H1 (cell line): ENCODE data around the gene FHOD1. TPM values are rescaled to one million over a fixed set of nuclear protein-coding genes. Genes with fewer than 3 reads are reported as not detected.

Experiments
- ATF3 ChIP-seq: IDR thresholded peaks from 2 replicates; pipeline ENCODE4 v1.6.1; 2011; ENCODE audit warnings: low read depth, mild to moderate bottlenecking, low read length; ENCODE audit not compliant: insufficient read depth
- BACH1 ChIP-seq: IDR thresholded peaks from 2 replicates; pipeline ENCODE4 v1.6.1; 2012; ENCODE audit warnings: low read length, improper control_type of control experiment
- BCL11A ChIP-seq, 2 experiments: IDR thresholded peaks; one replicate each; pipeline ENCODE4 v1.6.1; 2011; ENCODE audit warnings: low read depth in 2 of 2, low read length in 2 of 2, mild to moderate bottlenecking in 2 of 2
- CHD1 ChIP-seq: IDR thresholded peaks from 2 replicates; pipeline ENCODE4 v1.6.1; 2012; ENCODE audit warnings: low read depth, low read length, improper control_type of control experiment
- E2F6 ChIP-seq: IDR thresholded peaks from 2 replicates; pipeline ENCODE4 v1.6.1; 2012; ENCODE audit warnings: inconsistent platforms
- EP300 ChIP-seq, 2 experiments: IDR thresholded peaks; 1 replicate in 1 of 2; 2 replicates in 1 of 2; pipeline ENCODE4 v1.6.1; 2011 to 2012; ENCODE audit warnings: low read depth in 2 of 2, low read length in 2 of 2, mild to moderate bottlenecking in 2 of 2, borderline replicate concordance in 1 of 2, inconsistent platforms in 1 of 2, moderate library complexity in 1 of 2
- EZH2 ChIP-seq: fragments of 200-600 bp; sonication (generic); IDR thresholded peaks from 2 replicates; pipeline ENCODE4 v1.7.1; 2012; ENCODE audit warnings: low read depth, mild to moderate bottlenecking, moderate library complexity, low read length, inconsistent platforms; ENCODE audit not compliant: severe bottlenecking
- HDAC2 ChIP-seq, 2 experiments: fragments of 300-600 bp in 1 of 2; sonication (generic) in 1 of 2; IDR thresholded peaks; 2 replicates each; pipeline ENCODE4 v1.6.1; 2011 to 2012; ENCODE audit warnings: low read depth in 2 of 2, low read length in 2 of 2, mild to moderate bottlenecking in 2 of 2, moderate library complexity in 2 of 2, borderline replicate concordance in 1 of 2, inconsistent platforms in 1 of 2
- JUND ChIP-seq: IDR thresholded peaks from 2 replicates; pipeline ENCODE4 v1.6.1; 2011; ENCODE audit warnings: mild to moderate bottlenecking, improper control_type of control experiment, low read length
- MAX ChIP-seq: IDR thresholded peaks from 2 replicates; pipeline ENCODE4 v1.6.1; 2012; ENCODE audit warnings: inconsistent platforms
- NANOG ChIP-seq: IDR thresholded peaks from 2 replicates; pipeline ENCODE4 v1.6.1; 2011; ENCODE audit warnings: low read length, low read depth, mild to moderate bottlenecking, inconsistent platforms; ENCODE audit not compliant: insufficient read depth, poor library complexity, severe bottlenecking
- NRF1 ChIP-seq: IDR thresholded peaks from 2 replicates; pipeline ENCODE4 v1.6.1; 2011; ENCODE audit warnings: mild to moderate bottlenecking, low read depth, low read length, improper control_type of control experiment
- PHF8 ChIP-seq: fragments of 200-600 bp; sonication (generic); conservative IDR thresholded peaks from 2 replicates; pipeline ENCODE4 v1.7.1; 2012; ENCODE audit warnings: low read depth, mild to moderate bottlenecking, inconsistent platforms, low read length, moderate library complexity
- POLR2AphosphoS5 ChIP-seq: IDR thresholded peaks from 2 replicates; pipeline ENCODE4 v1.6.1; 2011; ENCODE audit warnings: low read depth, low read length
- RNF2 ChIP-seq: fragments of 200-900, 300-1000 bp; sonication (generic); IDR thresholded peaks from 2 replicates; pipeline ENCODE4 v1.7.1; 2016; ENCODE audit warnings: borderline replicate concordance, low read depth, mild to moderate bottlenecking, antibody characterized with exemption, low read length; ENCODE audit not compliant: poor library complexity, severe bottlenecking; ENCODE audit errors: missing control alignments
- SAP30 ChIP-seq: fragments of 300-600 bp; sonication (generic); IDR thresholded peaks from 2 replicates; pipeline ENCODE4 v1.7.1; 2012; ENCODE audit warnings: low read length, moderate library complexity, mild to moderate bottlenecking, inconsistent platforms; ENCODE audit not compliant: insufficient read depth, insufficient replicate concordance
- SIN3A ChIP-seq, 2 experiments: IDR thresholded peaks in 1 of 2; conservative IDR thresholded peaks in 1 of 2; 2 replicates each; pipeline ENCODE4 v1.6.1; 2011 to 2012; ENCODE audit warnings: low read length in 2 of 2, improper control_type of control experiment in 1 of 2, low read depth in 1 of 2, mild to moderate bottlenecking in 1 of 2
- SIX5 ChIP-seq: IDR thresholded peaks from 2 replicates; pipeline ENCODE4 v1.6.1; 2011; ENCODE audit warnings: mild to moderate bottlenecking, low read depth, low read length
- SRF ChIP-seq: IDR thresholded peaks from 2 replicates; pipeline ENCODE4 v1.6.1; 2011; ENCODE audit warnings: mild to moderate bottlenecking, low read depth, low read length, moderate library complexity
- SUZ12 ChIP-seq: fragments of 200-600 bp; sonication (generic); IDR thresholded peaks from 2 replicates; pipeline ENCODE4 v1.6.1; 2012; ENCODE audit warnings: mild to moderate bottlenecking, inconsistent platforms, low read length, moderate library complexity, mixed read lengths
- TEAD4 ChIP-seq: IDR thresholded peaks from 2 replicates; pipeline ENCODE4 v1.6.1; 2012; ENCODE audit warnings: low read depth, low read length, inconsistent platforms, mixed read lengths
- polyA plus RNA-seq, 7 experiments: library from polyadenylated mRNA; depleted of rRNA in 3 of 7; stranded (reverse) in 5 of 7; unstranded in 2 of 7; fragments of >200 nt in 5 of 7; fragments of 200-250 nt in 2 of 7; gene quantifications; 1 replicate in 5 of 7; 2 replicates in 1 of 7; 4 replicates in 1 of 7; pipeline versions ENCODE4 v1.2.1 to v1.2.3, GENCODE V29; 2011 to 2013; ENCODE audit warnings: missing spikeins in 2 of 7, mixed read lengths in 2 of 7
- total RNA-seq: library from RNA; stranded (reverse); fragmentation: NEBNext Ultra II Directional; extraction: Animal tissue kit (Norgen Biotek cat#: 25700); gene quantifications from 2 replicates; pipeline ENCODE4 v1.2.1, GENCODE V29; 2021

Gene FHOD1
- total and polyA plus RNA-seq, 2 of the 8 experiments (the other 6 are each of a cell fraction or from before 2014, with no cell fraction given) = 31.3 to 60.7 TPM

GRCh38 chr16:67184995-67185650, 62.2 kb downstream of the FHOD1 start (continued):
- TF ChIP-seq NRF1 = no peak
- TF ChIP-seq JUND = no peak
- no peak for TF ChIP-seq TEAD4
- TF ChIP-seq BCL11A (IDR thresholded peaks at IDR 0.05; ENCODE audit: low read depth in 2 of 2, low read length in 2 of 2) = no peak
- TF ChIP-seq SAP30 = peak; percentile 97
- peak; percentile 99 to 100 for TF ChIP-seq SIN3A (conservative IDR thresholded peaks at IDR 0.05 in 1 of 2, IDR thresholded peaks at IDR 0.05 in 1 of 2; ENCODE audit: low read depth in 1 of 2, low read length in 2 of 2)
- TF ChIP-seq E2F6 = no peak
- no peak for TF ChIP-seq EP300 (IDR thresholded peaks at IDR 0.05; ENCODE audit: borderline replicate concordance in 1 of 2, low read depth in 2 of 2, low read length in 2 of 2)
- TF ChIP-seq RNF2 = peak; percentile 42
- peak; percentile 95 for TF ChIP-seq MAX
- TF ChIP-seq EZH2 = peak; percentile 64
- no peak for TF ChIP-seq BACH1
- no peak for TF ChIP-seq SIX5
- no peak for TF ChIP-seq CHD1
- no peak; the same call in 1 of the 2 replicates for TF ChIP-seq SRF
- no peak for TF ChIP-seq PHF8
- TF ChIP-seq SUZ12 = peak; percentile 59
- no peak for TF ChIP-seq ATF3
- TF ChIP-seq HDAC2 (IDR thresholded peaks at IDR 0.05; ENCODE audit: borderline replicate concordance in 1 of 2, low read depth in 2 of 2, low read length in 2 of 2) = peak; percentile 78 to 92; a peak in 3 of 4 replicates
- peak; percentile 27 for TF ChIP-seq NANOG
- no peak for TF ChIP-seq POLR2AphosphoS5
